HEK293 (cell line): ENCODE data around the gene SREBF2.

Experiments used
- CTCF ChIA-PET: fragments of 350-600 bp; formaldehyde crosslinking; extraction: SDS; loops from one replicate; lab custom pipeline; 2021; ENCODE audit warnings: antibody characterized with exemption; lab: Yijun Ruan, JAX
- POLR2A ChIA-PET: fragments of 300-600 bp; formaldehyde crosslinking; extraction: SDS; loops from one replicate; lab custom pipeline; 2020; ENCODE audit warnings: antibody characterized with exemption, inconsistent platforms; lab: Yijun Ruan, JAX
- H3K27ac ChIP-seq: fragments of 200-500 bp; sonication (Bioruptor generic); 2 replicates; pipeline ENCODE4 v1.5.1; 2014; ENCODE audit warnings: low read depth, low read length, control low read depth, inconsistent platforms; ENCODE audit errors: extremely low read depth
- H3K36me3 ChIP-seq, 2 experiments: fragments of 200-500 bp in 1 of 2; sonication (Bioruptor generic) in 1 of 2; 1 replicate in 1 of 2; 2 replicates in 1 of 2; pipeline ENCODE4 v1.5.1; 2014 to 2017; ENCODE audit warnings: inconsistent platforms in 2 of 2, low read length in 2 of 2; ENCODE audit not compliant: control insufficient read depth in 2 of 2, insufficient read depth in 1 of 2
- H3K4me1 ChIP-seq: fragments of 200-500 bp; sonication (Bioruptor generic); 2 replicates; pipeline ENCODE4 v1.5.1; 2014; ENCODE audit warnings: mild to moderate bottlenecking, low read length, inconsistent platforms; ENCODE audit not compliant: control insufficient read depth, insufficient read depth
- H3K4me3 ChIP-seq: 2 replicates; pipeline ENCODE4 v1.5.1; 2011; ENCODE audit warnings: low read depth, mild to moderate bottlenecking, control low read depth, low read length, moderate library complexity
- H3K9me3 ChIP-seq: fragments of 200-500 bp; sonication (Bioruptor generic); 2 replicates; pipeline ENCODE4 v1.5.1; 2014; ENCODE audit warnings: low read depth, low read length, inconsistent platforms; ENCODE audit not compliant: control insufficient read depth, insufficient read depth
- KLF1 ChIP-seq: fragments of 450-650 bp; formaldehyde crosslinking; IDR thresholded peaks from 2 replicates; pipeline ENCODE4 v1.5.1; 2016; ENCODE audit warnings: missing biosample characterization, missing genetic modification characterization
- REPIN1 ChIP-seq: fragments of 450-650 bp; formaldehyde crosslinking; IDR thresholded peaks from 2 replicates; pipeline ENCODE4 v1.5.1; 2017; ENCODE audit warnings: missing biosample characterization, missing genetic modification characterization, low read depth
- ZBTB48 ChIP-seq: fragments of 450-650 bp; formaldehyde crosslinking; IDR thresholded peaks from 2 replicates; pipeline ENCODE4 v1.5.1; 2016; ENCODE audit warnings: missing biosample characterization, missing genetic modification characterization
- ZNF132 ChIP-seq: fragments of 450-650 bp; formaldehyde crosslinking; IDR thresholded peaks from 2 replicates; pipeline ENCODE4 v1.5.1; 2017; ENCODE audit warnings: missing biosample characterization, missing genetic modification characterization, borderline replicate concordance
- ZNF48 ChIP-seq: fragments of 450-650 bp; formaldehyde crosslinking; IDR thresholded peaks from 2 replicates; pipeline ENCODE4 v1.5.1; 2016; ENCODE audit warnings: missing biosample characterization, missing genetic modification characterization
- ZNF510 ChIP-seq: fragments of 450-650 bp; formaldehyde crosslinking; IDR thresholded peaks from 2 replicates; pipeline ENCODE4 v1.5.1; 2018; ENCODE audit warnings: mild to moderate bottlenecking, missing genetic modification characterization, missing biosample characterization; ENCODE audit not compliant: insufficient replicate concordance
- ZNF791 ChIP-seq: fragments of 450-650 bp; formaldehyde crosslinking; IDR thresholded peaks from 2 replicates; pipeline ENCODE4 v1.5.1; 2016; ENCODE audit warnings: missing biosample characterization, missing genetic modification characterization
- ZNF830 ChIP-seq: fragments of 450-650 bp; IDR thresholded peaks from 2 replicates; pipeline ENCODE4 v1.5.0; 2018; ENCODE audit warnings: missing biosample characterization, missing genetic modification characterization, low read depth, mild to moderate bottlenecking, moderate library complexity
- TF ChIP-seq, protein P1 (sequence below): fragments of 450-650 bp; IDR thresholded peaks from 2 replicates; pipeline ENCODE4 v1.5.1; 2018; ENCODE audit warnings: missing biosample characterization, mild to moderate bottlenecking, missing genetic modification characterization
- TF ChIP-seq, protein P2 (sequence below): fragments of 450-650 bp; formaldehyde crosslinking; IDR thresholded peaks from 2 replicates; pipeline ENCODE4 v1.5.1; 2017; ENCODE audit warnings: missing biosample characterization, missing genetic modification characterization
- TF ChIP-seq, protein P3 (sequence below): fragments of 450-650 bp; formaldehyde crosslinking; IDR thresholded peaks from 2 replicates; pipeline ENCODE4 v1.5.1; 2016; ENCODE audit warnings: missing biosample characterization, missing genetic modification characterization
- TF ChIP-seq, protein P4 (sequence below): fragments of 450-650 bp; formaldehyde crosslinking; IDR thresholded peaks from 2 replicates; pipeline ENCODE4 v1.5.1; 2016; ENCODE audit warnings: missing biosample characterization, missing genetic modification characterization

SREBF2 gene

DNA sequence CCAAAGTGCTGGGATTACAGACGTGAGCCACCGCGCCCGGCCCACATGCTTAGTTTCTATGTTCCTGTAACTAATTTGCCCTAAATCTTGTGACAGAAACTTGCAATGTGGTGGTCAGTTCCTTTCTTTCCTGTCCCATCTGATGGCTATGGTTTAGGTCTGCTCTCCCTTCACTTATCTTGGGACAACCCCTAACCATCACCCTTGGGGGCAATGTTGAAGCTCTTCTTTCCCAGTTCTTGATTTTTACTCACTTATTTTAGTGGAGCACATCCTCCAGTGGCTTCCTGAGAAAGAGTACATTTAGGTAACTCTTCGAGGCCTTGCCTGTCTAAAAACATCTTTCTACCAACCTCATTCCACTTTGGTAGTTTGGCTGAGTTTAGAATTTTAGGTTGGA, 7.3 kb downstream of the SREBF2 start (continued):
- TF ChIP-seq, protein P1, sequence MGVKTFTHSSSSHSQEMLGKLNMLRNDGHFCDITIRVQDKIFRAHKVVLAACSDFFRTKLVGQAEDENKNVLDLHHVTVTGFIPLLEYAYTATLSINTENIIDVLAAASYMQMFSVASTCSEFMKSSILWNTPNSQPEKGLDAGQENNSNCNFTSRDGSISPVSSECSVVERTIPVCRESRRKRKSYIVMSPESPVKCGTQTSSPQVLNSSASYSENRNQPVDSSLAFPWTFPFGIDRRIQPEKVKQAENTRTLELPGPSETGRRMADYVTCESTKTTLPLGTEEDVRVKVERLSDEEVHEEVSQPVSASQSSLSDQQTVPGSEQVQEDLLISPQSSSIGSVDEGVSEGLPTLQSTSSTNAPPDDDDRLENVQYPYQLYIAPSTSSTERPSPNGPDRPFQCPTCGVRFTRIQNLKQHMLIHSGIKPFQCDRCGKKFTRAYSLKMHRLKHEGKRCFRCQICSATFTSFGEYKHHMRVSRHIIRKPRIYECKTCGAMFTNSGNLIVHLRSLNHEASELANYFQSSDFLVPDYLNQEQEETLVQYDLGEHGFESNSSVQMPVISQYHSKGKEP (tag by site-specific recombination): no peak

DNA sequence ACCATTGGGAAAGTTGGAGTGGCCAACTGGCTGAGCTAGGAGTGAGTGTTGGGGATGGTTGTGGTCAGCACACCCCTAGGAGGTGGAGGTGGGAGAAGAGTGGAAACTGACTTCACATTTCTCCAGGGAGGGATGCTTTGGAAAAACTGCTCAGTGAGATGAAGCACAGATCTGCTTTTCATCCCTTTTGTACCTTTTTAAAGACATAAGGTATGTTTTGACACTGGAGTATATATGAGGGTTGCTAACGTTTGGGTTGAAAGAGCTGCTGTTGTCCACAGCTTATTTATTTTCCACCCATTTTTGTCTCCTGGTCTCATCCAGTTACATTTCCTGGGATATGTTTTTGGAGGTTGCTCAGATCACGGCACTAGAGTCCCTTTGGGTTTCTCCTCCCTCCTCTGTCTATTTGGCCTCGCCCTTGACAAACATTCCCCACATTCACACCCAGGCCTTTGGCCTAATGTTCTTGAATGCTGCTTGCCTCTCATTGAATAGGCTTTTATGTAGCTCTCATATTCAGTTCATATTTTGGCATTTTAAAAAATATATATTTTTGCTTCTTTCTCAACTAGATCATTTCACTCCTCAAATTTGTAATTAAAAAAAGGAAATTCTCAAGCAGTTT, 8.3 kb downstream of the SREBF2 start:
- Histone ChIP-seq H3K4me3 (no peak overlapping the region), H3K9me3 (no peaks in the 10 kb centered on the region), H3K36me3 (peaks cover 18 to 20% of the 10 kb centered on the region in 2 experiments), H3K4me1 (peaks cover 14% of the 10 kb centered on the region), H3K27ac (no peak overlapping the region)
- TF ChIP-seq, protein P2, sequence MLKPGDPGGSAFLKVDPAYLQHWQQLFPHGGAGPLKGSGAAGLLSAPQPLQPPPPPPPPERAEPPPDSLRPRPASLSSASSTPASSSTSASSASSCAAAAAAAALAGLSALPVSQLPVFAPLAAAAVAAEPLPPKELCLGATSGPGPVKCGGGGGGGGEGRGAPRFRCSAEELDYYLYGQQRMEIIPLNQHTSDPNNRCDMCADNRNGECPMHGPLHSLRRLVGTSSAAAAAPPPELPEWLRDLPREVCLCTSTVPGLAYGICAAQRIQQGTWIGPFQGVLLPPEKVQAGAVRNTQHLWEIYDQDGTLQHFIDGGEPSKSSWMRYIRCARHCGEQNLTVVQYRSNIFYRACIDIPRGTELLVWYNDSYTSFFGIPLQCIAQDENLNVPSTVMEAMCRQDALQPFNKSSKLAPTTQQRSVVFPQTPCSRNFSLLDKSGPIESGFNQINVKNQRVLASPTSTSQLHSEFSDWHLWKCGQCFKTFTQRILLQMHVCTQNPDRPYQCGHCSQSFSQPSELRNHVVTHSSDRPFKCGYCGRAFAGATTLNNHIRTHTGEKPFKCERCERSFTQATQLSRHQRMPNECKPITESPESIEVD (tag by site-specific recombination): no peak
- TF ChIP-seq ZBTB48 (tag by site-specific recombination) (no peak), ZNF830 (no peak), ZNF791 (tag by site-specific recombination) (no peak), ZNF510 (tag by site-specific recombination) (no peak), ZNF48 (no peak), ZNF132 (tag by site-specific recombination) (no peak), REPIN1 (tag by site-specific recombination) (no peak), KLF1 (tag by site-specific recombination) (peak; percentile 62; the same call in 1 of the 2 replicates)
- TF ChIP-seq, protein P3, sequence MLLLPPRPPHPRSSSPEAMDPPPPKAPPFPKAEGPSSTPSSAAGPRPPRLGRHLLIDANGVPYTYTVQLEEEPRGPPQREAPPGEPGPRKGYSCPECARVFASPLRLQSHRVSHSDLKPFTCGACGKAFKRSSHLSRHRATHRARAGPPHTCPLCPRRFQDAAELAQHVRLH (tag by site-specific recombination): no peak
- TF ChIP-seq, protein P4, sequence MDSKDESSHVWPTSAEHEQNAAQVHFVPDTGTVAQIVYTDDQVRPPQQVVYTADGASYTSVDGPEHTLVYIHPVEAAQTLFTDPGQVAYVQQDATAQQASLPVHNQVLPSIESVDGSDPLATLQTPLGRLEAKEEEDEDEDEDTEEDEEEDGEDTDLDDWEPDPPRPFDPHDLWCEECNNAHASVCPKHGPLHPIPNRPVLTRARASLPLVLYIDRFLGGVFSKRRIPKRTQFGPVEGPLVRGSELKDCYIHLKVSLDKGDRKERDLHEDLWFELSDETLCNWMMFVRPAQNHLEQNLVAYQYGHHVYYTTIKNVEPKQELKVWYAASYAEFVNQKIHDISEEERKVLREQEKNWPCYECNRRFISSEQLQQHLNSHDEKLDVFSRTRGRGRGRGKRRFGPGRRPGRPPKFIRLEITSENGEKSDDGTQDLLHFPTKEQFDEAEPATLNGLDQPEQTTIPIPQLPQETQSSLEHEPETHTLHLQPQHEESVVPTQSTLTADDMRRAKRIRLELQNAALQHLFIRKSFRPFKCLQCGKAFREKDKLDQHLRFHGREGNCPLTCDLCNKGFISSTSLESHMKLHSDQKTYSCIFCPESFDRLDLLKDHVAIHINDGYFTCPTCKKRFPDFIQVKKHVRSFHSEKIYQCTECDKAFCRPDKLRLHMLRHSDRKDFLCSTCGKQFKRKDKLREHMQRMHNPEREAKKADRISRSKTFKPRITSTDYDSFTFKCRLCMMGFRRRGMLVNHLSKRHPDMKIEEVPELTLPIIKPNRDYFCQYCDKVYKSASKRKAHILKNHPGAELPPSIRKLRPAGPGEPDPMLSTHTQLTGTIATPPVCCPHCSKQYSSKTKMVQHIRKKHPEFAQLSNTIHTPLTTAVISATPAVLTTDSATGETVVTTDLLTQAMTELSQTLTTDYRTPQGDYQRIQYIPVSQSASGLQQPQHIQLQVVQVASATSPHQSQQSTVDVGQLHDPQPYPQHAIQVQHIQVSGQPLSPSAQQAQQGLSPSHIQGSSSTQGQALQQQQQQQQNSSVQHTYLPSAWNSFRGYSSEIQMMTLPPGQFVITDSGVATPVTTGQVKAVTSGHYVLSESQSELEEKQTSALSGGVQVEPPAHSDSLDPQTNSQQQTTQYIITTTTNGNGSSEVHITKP (tag by site-specific recombination): peak; percentile 98
- ChIA-PET CTCF (interaction anchor here (1.0 to 1.1 kb wide), 2 partner anchors 119 to 144 kb away, joined by 3 read pairs; no protein-coding TSS in a partner anchor), POLR2A (interaction anchor here (1.3 kb wide), 1 partner anchor 8 kb away, joined by 3 read pairs; the partner anchor contains the start of gene SREBF2)
